ENCODE data around the gene FANCC. TPM values are rescaled to one million over a fixed set of nuclear protein-coding genes. Genes with fewer than 3 reads are reported as not detected.

The FANCC gene
- total RNA-seq, 2 donors from 2014 or later, result 17.6 to 23.5 TPM

DNA sequence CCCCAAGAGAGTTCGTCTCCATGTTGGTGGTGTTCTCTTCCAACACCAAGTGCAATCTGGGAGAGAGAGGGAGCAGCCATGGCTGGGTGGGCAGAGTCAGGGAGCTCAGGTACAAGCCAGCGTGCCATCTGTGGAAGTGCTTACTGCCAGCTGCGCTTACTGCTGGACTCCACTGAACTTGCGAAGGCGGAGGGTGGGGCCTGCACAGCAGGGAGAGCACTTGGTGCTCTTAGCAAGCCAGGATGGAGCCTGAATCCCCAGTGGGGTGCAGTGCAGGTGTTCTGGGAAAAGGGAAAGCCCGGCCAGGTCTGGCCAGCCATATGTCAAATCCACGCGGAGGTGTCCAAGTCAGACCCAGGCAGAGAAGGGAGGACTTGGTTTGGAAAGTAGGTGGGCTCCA, 142.0 kb downstream of the FANCC start:
- Mint-ChIP-seq H3K27ac (no peak overlapping the region), H3K9me3 (no peaks in the 10 kb centered on the region), H3K4me1 (peaks cover 25% of the 10 kb centered on the region), H3K4me3 (no peak overlapping the region), H3K36me3 (ENCODE audit: low read depth) (no peaks in the 10 kb centered on the region), H3K27me3 (ENCODE audit: insufficient read depth) (no peaks in the 10 kb centered on the region)
- Histone ChIP-seq H3K9ac (ENCODE audit: extremely low read depth, low read length, poor library complexity, severe bottlenecking) (no peak overlapping the region), H3K9me3 (ENCODE audit: control insufficient read depth, low read length) (no peaks in the 10 kb centered on the region), H3K27me3 (ENCODE audit: control insufficient read depth, insufficient read depth, low read length, poor library complexity, severe bottlenecking) (no peaks in the 10 kb centered on the region), H3K36me3 (ENCODE audit: control insufficient read depth, insufficient read depth, low read length) (no peaks in the 10 kb centered on the region), H3K27ac (ENCODE audit: low read depth, low read length) (no peak overlapping the region), H3K4me1 (ENCODE audit: control insufficient read depth, insufficient read depth, low read length) (peaks cover 7% of the 10 kb centered on the region), H3K4me3 (ENCODE audit: low read length) (no peak overlapping the region)
- TF ChIP-seq, protein P1, sequence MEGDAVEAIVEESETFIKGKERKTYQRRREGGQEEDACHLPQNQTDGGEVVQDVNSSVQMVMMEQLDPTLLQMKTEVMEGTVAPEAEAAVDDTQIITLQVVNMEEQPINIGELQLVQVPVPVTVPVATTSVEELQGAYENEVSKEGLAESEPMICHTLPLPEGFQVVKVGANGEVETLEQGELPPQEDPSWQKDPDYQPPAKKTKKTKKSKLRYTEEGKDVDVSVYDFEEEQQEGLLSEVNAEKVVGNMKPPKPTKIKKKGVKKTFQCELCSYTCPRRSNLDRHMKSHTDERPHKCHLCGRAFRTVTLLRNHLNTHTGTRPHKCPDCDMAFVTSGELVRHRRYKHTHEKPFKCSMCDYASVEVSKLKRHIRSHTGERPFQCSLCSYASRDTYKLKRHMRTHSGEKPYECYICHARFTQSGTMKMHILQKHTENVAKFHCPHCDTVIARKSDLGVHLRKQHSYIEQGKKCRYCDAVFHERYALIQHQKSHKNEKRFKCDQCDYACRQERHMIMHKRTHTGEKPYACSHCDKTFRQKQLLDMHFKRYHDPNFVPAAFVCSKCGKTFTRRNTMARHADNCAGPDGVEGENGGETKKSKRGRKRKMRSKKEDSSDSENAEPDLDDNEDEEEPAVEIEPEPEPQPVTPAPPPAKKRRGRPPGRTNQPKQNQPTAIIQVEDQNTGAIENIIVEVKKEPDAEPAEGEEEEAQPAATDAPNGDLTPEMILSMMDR (conservative IDR thresholded peaks at IDR 0.05), result no peak
- 90 to 92% methylated on average over 6 to 8 of the region's 8 CpGs for WGBS, 2 experiments (ENCODE audit: insufficient coverage in 1 of 2, insufficient read length in 1 of 2)
- DNase-seq, result no peak

DNA sequence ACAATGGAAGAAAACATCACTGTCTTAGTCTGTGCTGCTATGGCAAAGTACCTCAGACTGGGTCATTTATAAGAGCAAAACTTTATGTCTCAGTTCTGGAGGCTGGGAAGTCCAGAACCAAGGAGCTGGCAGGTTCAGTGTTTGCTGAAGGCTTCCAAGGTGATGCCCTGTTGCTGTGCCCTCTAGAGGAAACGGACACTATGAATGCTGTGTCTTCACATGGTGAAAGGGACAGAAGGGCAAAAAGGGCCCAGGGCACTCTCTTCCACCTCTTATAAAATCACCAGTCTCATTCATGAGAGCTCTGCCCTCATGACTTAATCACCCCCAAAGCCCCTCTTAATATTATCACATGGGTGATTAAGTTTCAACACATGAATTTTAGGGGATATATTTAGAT, 143.5 kb downstream of the FANCC start:
- TF ChIP-seq, protein P1 (conservative IDR thresholded peaks at IDR 0.05), result no peak
- H3K4me1 ChIP-seq (ENCODE audit: control insufficient read depth, insufficient read depth, low read length), result peaks cover 7% of the 10 kb centered on the region
- H3K9me3 ChIP-seq (ENCODE audit: control insufficient read depth, low read length), result no peaks in the 10 kb centered on the region
- H3K4me3 ChIP-seq (ENCODE audit: low read length), result no peak overlapping the region
- 80% methylated on average over 1 of the region's 1 CpG; no CpG with 5 or more reads in 1 of the 2 experiments for WGBS, 2 experiments (ENCODE audit: insufficient coverage in 1 of 2, insufficient read length in 1 of 2)
- DNase-seq, result no peak
- Mint-ChIP-seq H3K27ac (no peak overlapping the region), H3K4me1 (peaks cover 27% of the 10 kb centered on the region), H3K27me3 (ENCODE audit: insufficient read depth) (no peaks in the 10 kb centered on the region), H3K4me3 (no peak overlapping the region), H3K36me3 (ENCODE audit: low read depth) (no peaks in the 10 kb centered on the region), H3K9me3 (no peaks in the 10 kb centered on the region)
- H3K36me3 ChIP-seq (ENCODE audit: control insufficient read depth, insufficient read depth, low read length), result no peaks in the 10 kb centered on the region
- no peak overlapping the region for H3K9ac ChIP-seq (ENCODE audit: extremely low read depth, low read length, poor library complexity, severe bottlenecking)
- H3K27me3 ChIP-seq (ENCODE audit: control insufficient read depth, insufficient read depth, low read length, poor library complexity, severe bottlenecking), result no peaks in the 10 kb centered on the region
- H3K27ac ChIP-seq (ENCODE audit: low read depth, low read length), result no peak overlapping the region

DNA sequence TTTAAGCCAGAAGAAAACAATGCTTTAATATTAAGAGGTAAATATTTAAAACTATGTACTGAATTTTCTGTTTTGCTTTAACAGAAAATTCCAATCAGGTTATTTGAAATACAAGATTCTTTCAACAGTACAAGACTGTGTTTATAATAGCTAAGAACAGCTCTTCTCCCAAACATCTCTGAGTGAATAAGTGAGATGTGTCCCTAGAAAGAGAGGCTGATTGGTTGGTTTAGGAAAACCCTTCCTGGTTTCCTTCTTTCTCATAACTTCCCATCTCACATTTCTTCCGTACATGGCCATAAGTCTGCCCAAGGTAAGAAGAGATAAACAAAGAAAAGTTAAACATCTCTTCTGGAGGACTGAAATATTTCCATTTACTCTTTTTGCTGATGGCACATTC, 145.9 kb downstream of the FANCC start:
- no peaks in the 10 kb centered on the region for H3K9me3 Mint-ChIP-seq
- TF ChIP-seq, protein P1 (conservative IDR thresholded peaks at IDR 0.05), result no peak

More for the DNA sequence above, 145.9 kb downstream of the FANCC start:
- peaks cover 7% of the 10 kb centered on the region for H3K4me1 ChIP-seq (ENCODE audit: control insufficient read depth, insufficient read depth, low read length)
- Mint-ChIP-seq H3K27me3 (ENCODE audit: insufficient read depth) (no peaks in the 10 kb centered on the region), H3K27ac (no peak overlapping the region), H3K4me3 (no peak overlapping the region), H3K36me3 (ENCODE audit: low read depth) (no peaks in the 10 kb centered on the region), H3K4me1 (peaks cover 28% of the 10 kb centered on the region)
- WGBS, 2 experiments (ENCODE audit: insufficient coverage in 1 of 2, insufficient read length in 1 of 2), result 91% methylated on average over 1 of the region's 1 CpG; no CpG with 5 or more reads in 1 of the 2 experiments
- peaks cover 5% of the 10 kb centered on the region for H3K36me3 ChIP-seq (ENCODE audit: control insufficient read depth, insufficient read depth, low read length)
- no peaks in the 10 kb centered on the region for H3K9me3 ChIP-seq (ENCODE audit: control insufficient read depth, low read length)
- H3K9ac ChIP-seq (ENCODE audit: extremely low read depth, low read length, poor library complexity, severe bottlenecking), result no peak overlapping the region
- peak overlapping the region; percentile 33 for H3K4me3 ChIP-seq (ENCODE audit: low read length)
- H3K27ac ChIP-seq (ENCODE audit: low read depth, low read length), result no peak overlapping the region
- DNase-seq, result no peak
- no peaks in the 10 kb centered on the region for H3K27me3 ChIP-seq (ENCODE audit: control insufficient read depth, insufficient read depth, low read length, poor library complexity, severe bottlenecking)
